K562 (cell line): ENCODE measurements around the gene LIN7A. TPM values are rescaled to one million over a fixed set of nuclear protein-coding genes. Genes with fewer than 3 reads are reported as not detected.

ENCODE experiments used
- ATAC-seq: fragments of 200-7000 bp; cut with Tn5 transposase; 3 replicates; pipeline ENCODE4 v1.9.1; 2020; ENCODE audit warnings: moderate library complexity
- BruUV-seq: library from RNA; stranded (reverse); fragments of 400-500 nt; replicated peaks from 2 replicates; lab custom pipeline; 2021; lab: Mats Ljungman, UMichigan
- CTCF ChIA-PET: fragments of 300-600 bp; formaldehyde crosslinking; extraction: SDS; loops from one replicate; lab custom pipeline; 2021; ENCODE audit warnings: low intra/inter-chr PET ratio; lab: Yijun Ruan, JAX
- POLR2A ChIA-PET: fragments of 300-600, 350-650 bp; sonication (Branson Sonifier 250); formaldehyde crosslinking; extraction: SDS; loops from one replicate; lab custom pipeline; 2021; ENCODE audit warnings: antibody characterized with exemption, inconsistent platforms; lab: Yijun Ruan, JAX
- DNase-seq, 4 experiments: peaks; one replicate each; pipeline versions ENCODE4 v3.0.0 to v3.0.0-alpha.2; 2011 to 2018; ENCODE audit warnings: low spot score in 3 of 4, mixed read lengths in 3 of 4; ENCODE audit errors: extremely low read depth in 1 of 4
- FAIRE-seq: peaks from 2 replicates; lab custom pipeline; 2011; peaks lifted over from hg19 to GRCh38; lab: Jason Lieb, UNC
- H2AFZ ChIP-seq: 2 replicates; pipeline ENCODE4 v1.6.0; 2011; ENCODE audit warnings: low read depth, low read length, control low read depth, inconsistent platforms
- H3K27ac ChIP-seq: fragments of 200-600 bp; 3 replicates; pipeline ENCODE4 v1.8.0; 2011; ENCODE audit warnings: low read depth, mild to moderate bottlenecking, control low read depth, inconsistent platforms, low read length, moderate library complexity, mixed read lengths; ENCODE audit errors: extremely low read depth
- H3K27me3 ChIP-seq, 2 experiments: fragments of 300-600 bp in 1 of 2; 2 replicates in 1 of 2; 3 replicates in 1 of 2; pipeline versions ENCODE4 v1.6.0 to v1.8.0; 2011; ENCODE audit warnings: inconsistent platforms in 2 of 2, low read length in 2 of 2, mild to moderate bottlenecking in 1 of 2, mixed read lengths in 1 of 2, moderate library complexity in 1 of 2; ENCODE audit not compliant: control insufficient read depth in 2 of 2, insufficient read depth in 2 of 2
- H3K36me3 ChIP-seq: fragments of 300-600 bp; 3 replicates; pipeline ENCODE4 v1.8.0; 2011; ENCODE audit warnings: mild to moderate bottlenecking, low read length, inconsistent platforms; ENCODE audit not compliant: control insufficient read depth, insufficient read depth
- H3K4me1 ChIP-seq, 2 experiments: fragments of 200-600 bp in 1 of 2; replicated peaks in 1 of 2; 2 replicates in 1 of 2; 3 replicates in 1 of 2; pipeline versions ENCODE4 v1.5.1 to v1.8.0; 2011; ENCODE audit warnings: inconsistent platforms in 2 of 2, low read length in 2 of 2, mild to moderate bottlenecking in 1 of 2, mixed read lengths in 1 of 2, moderate library complexity in 1 of 2; ENCODE audit not compliant: control insufficient read depth in 2 of 2, insufficient read depth in 2 of 2
- H3K4me2 ChIP-seq: 2 replicates; pipeline ENCODE4 v1.6.1; 2011; ENCODE audit warnings: low read length, control low read depth, inconsistent platforms, mixed read lengths; ENCODE audit not compliant: insufficient read depth
- H3K4me3 ChIP-seq: fragments of 200-600 bp; sonication (generic), shearing (Covaris generic); 2 replicates; pipeline ENCODE4 v1.5.1; 2016; ENCODE audit warnings: control low read depth, inconsistent platforms
- H3K79me2 ChIP-seq: fragments of 200-600 bp; 3 replicates; pipeline ENCODE4 v1.8.0; 2011; ENCODE audit warnings: low read length, inconsistent platforms; ENCODE audit not compliant: control insufficient read depth, insufficient read depth
- H3K9ac ChIP-seq, 2 experiments: 2 replicates each; pipeline versions ENCODE4 v1.6.0 to v1.6.1; 2011; ENCODE audit warnings: low read depth in 2 of 2, low read length in 2 of 2, control low read depth in 1 of 2, inconsistent platforms in 1 of 2, mild to moderate bottlenecking in 1 of 2, mixed read lengths in 1 of 2; ENCODE audit not compliant: insufficient read depth in 1 of 2
- H3K9me1 ChIP-seq: one replicate; pipeline ENCODE4 v1.6.0; 2011; ENCODE audit warnings: inconsistent platforms, mild to moderate bottlenecking, low read length, moderate library complexity; ENCODE audit not compliant: control insufficient read depth, insufficient read depth
- H3K9me3 ChIP-seq: replicated peaks from 2 replicates; pipeline ENCODE4 v1.5.1; 2011; ENCODE audit warnings: low read depth, low read length, inconsistent platforms; ENCODE audit not compliant: control insufficient read depth, insufficient read depth
- H4K20me1 ChIP-seq: replicated peaks from 2 replicates; pipeline ENCODE4 v1.6.1; 2011; ENCODE audit warnings: low read length, inconsistent platforms, mixed read lengths; ENCODE audit not compliant: control insufficient read depth, insufficient read depth
- CBX8 ChIP-seq: fragments of 200-600 bp; sonication (generic); IDR thresholded peaks from 2 replicates; pipeline ENCODE4 v1.6.1; 2012; ENCODE audit warnings: borderline replicate concordance, mixed run types, low read depth, mild to moderate bottlenecking, moderate library complexity, mixed read lengths, low read length, control low read depth, inconsistent platforms; ENCODE audit not compliant: poor library complexity, severe bottlenecking; ENCODE audit errors: extremely low read depth
- KDM5B ChIP-seq: fragments of 200-600 bp; sonication (generic); IDR thresholded peaks from 2 replicates; pipeline ENCODE4 v1.6.1; 2012; ENCODE audit warnings: low read depth, mild to moderate bottlenecking, moderate library complexity, low read length, control low read depth, inconsistent platforms; ENCODE audit not compliant: insufficient replicate concordance
- NFYB ChIP-seq: IDR thresholded peaks from 2 replicates; pipeline ENCODE4 v1.6.1; 2011; ENCODE audit warnings: mild to moderate bottlenecking, moderate library complexity; ENCODE audit not compliant: insufficient read length; ENCODE audit errors: extremely low read depth
- PCBP1 ChIP-seq: fragments of 200-400 bp; formaldehyde crosslinking; IDR thresholded peaks from 2 replicates; pipeline ENCODE4 v1.6.1; 2018; ENCODE audit warnings: mild to moderate bottlenecking, low read depth, low read length; ENCODE audit not compliant: poor library complexity, severe bottlenecking
- SNIP1 ChIP-seq: fragments of 450-650 bp; IDR thresholded peaks from 2 replicates; pipeline ENCODE4 v1.7.1; 2017; ENCODE audit warnings: low read depth, mild to moderate bottlenecking
- SREBF2 ChIP-seq: sonication (generic); formaldehyde crosslinking; IDR thresholded peaks from 2 replicates; pipeline ENCODE4 v1.4.0; 2020; ENCODE audit warnings: mild to moderate bottlenecking, missing genetic modification reagents
- ZBTB1 ChIP-seq: sonication (generic); formaldehyde crosslinking; IDR thresholded peaks from 2 replicates; pipeline ENCODE4 v1.8.1; 2023; ENCODE audit warnings: missing genetic modification reagents, low read depth, mild to moderate bottlenecking, borderline replicate concordance
- ZNF212 ChIP-seq: fragments of 450-650 bp; formaldehyde crosslinking; IDR thresholded peaks from 2 replicates; pipeline ENCODE4 v1.4.0; 2020; ENCODE audit warnings: mild to moderate bottlenecking
- ZNF76 ChIP-seq: fragments of 250-450 bp; sonication (Bioruptor Pico); IDR thresholded peaks from 2 replicates; pipeline ENCODE4 v1.4.0; 2020; ENCODE audit warnings: mild to moderate bottlenecking, moderate library complexity, borderline replicate concordance
- ZNF766 ChIP-seq: fragments of 200-800 bp; sonication (Bioruptor generic); conservative IDR thresholded peaks from 2 replicates; pipeline ENCODE4 v1.6.1; 2016; ENCODE audit warnings: missing genetic modification characterization, missing compliant biosample characterization
- ZNF780A ChIP-seq: fragments of 250-450 bp; sonication (Bioruptor Pico); IDR thresholded peaks from 2 replicates; pipeline ENCODE4 v1.5.0; 2021; ENCODE audit warnings: mild to moderate bottlenecking
- WGBS: fragments of 100-300 bp; shearing (Covaris generic); methylation state at CpG from one replicate; pipeline ENCODE4 v1.1.6; 2016; ENCODE audit warnings: low coverage, mixed read lengths; ENCODE audit not compliant: insufficient coverage; ENCODE audit errors: missing lambda C conversion rate; 5-methylcytosine and 5-hydroxymethylcytosine counted together
- in situ Hi-C: fragments of 300-500 bp; cut with MboI; formaldehyde crosslinking; loops from 4 replicates; pipeline ENCODE4 v1.15.0; 2018; ENCODE audit warnings: inconsistent platforms, mixed read lengths
- intact Hi-C: fragments of 100-400 bp; cut with micrococcal nuclease; formaldehyde crosslinking; loops from 2 replicates; pipeline ENCODE4 v1.14.2; 2022
- polyA plus RNA-seq, 8 experiments: library from polyadenylated mRNA; depleted of rRNA in 4 of 8; stranded (reverse) in 5 of 8; unstranded in 3 of 8; fragments of >200 nt; fragmentation: Nextera tagmentation in 2 of 8; fragmentation: Illumina TruSeq in 1 of 8; extraction: Ambion mirVana in 2 of 8; extraction: Trizol in 1 of 8; gene quantifications; 2 replicates each; pipeline versions ENCODE4 v1.2.1 to v1.2.3, GENCODE V29; 2011 to 2014; ENCODE audit warnings: inconsistent platforms in 1 of 8, missing spikeins in 1 of 8
- total RNA-seq, 7 experiments: library from RNA; depleted of rRNA in 6 of 7; stranded (reverse); fragments of >200 nt in 6 of 7; fragmentation: Illumina TruSeq in 2 of 7; extraction: Trizol in 2 of 7; gene quantifications; 2 replicates each; pipeline versions ENCODE4 v1.2.1 to v1.2.3, GENCODE V29; 2011 to 2021; ENCODE audit warnings: low replicate concordance in 1 of 7
- TF ChIP-seq, protein P1 (sequence below): fragments of 250-450 bp; sonication (Bioruptor Pico); IDR thresholded peaks from 2 replicates; pipeline ENCODE4 v1.4.0; 2020

The LIN7A gene
- total and polyA plus RNA-seq, 9 of the 15 experiments (the other 6 are each of a cell fraction or from before 2014, with no cell fraction given) = not detected

DNA sequence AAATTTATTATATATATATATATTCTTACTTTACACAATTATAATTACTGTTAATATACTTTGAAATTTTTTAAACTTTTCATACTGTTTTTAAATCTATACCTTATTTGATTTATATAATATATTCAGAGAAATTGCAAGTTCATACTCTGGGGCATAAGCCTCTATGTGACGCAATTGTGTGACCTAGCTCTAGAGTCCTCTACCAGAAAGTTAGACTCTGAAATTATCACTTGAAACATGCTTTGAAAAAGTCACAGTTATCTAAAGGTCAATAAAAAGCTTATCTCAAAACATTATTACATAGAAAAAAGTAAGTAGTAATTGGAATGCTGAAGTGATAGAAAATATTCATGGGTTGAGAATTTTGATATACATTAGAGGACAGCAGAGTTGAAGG lies 93.8 kb downstream of the LIN7A start:
- Histone ChIP-seq H3K36me3 (no peaks in the 10 kb centered on the region), H3K27ac (no peak overlapping the region), H3K79me2 (no peaks in the 10 kb centered on the region), H3K9me3 (0 out of 2 replicates have a peak, but pooled peaks cover 2% of the 10 kb centered on the region), H3K9me1 (no peaks in the 10 kb centered on the region), H3K27me3 (no peaks in the 10 kb centered on the region), H3K4me1 (no peaks in the 10 kb centered on the region), H3K4me2 (no peak overlapping the region), H4K20me1 (no peaks in the 10 kb centered on the region), H2AFZ (no peak overlapping the region), H3K4me3 (no peak overlapping the region), H3K9ac (no peak overlapping the region)
- ChIA-PET CTCF (no interaction called here), POLR2A (no interaction called here)
- BruUV-seq = no TSS peak
- TF ChIP-seq CBX8 (no peak), ZNF76 (CRISPR knock-in tag) (no peak), ZNF766 (CRISPR knock-in tag) (no peak), PCBP1 (no peak), ZNF780A (no peak), SREBF2 (CRISPR knock-in tag) (no peak), ZBTB1 (no peak), KDM5B (no peak), SNIP1 (no peak), ZNF212 (CRISPR knock-in tag) (no peak), NFYB (no peak)
- TF ChIP-seq, protein P1, sequence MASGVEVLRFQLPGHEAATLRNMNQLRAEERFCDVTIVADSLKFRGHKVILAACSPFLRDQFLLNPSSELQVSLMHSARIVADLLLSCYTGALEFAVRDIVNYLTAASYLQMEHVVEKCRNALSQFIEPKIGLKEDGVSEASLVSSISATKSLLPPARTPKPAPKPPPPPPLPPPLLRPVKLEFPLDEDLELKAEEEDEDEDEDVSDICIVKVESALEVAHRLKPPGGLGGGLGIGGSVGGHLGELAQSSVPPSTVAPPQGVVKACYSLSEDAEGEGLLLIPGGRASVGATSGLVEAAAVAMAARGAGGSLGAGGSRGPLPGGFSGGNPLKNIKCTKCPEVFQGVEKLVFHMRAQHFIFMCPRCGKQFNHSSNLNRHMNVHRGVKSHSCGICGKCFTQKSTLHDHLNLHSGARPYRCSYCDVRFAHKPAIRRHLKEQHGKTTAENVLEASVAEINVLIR (CRISPR knock-in tag) = no peak
- ATAC-seq = no peak
- intact Hi-C loops (no loop called here), in situ Hi-C loops (no loop called here)
- 0% methylated on average over 1 of the region's 1 CpG for WGBS
- no peak for FAIRE-seq
- no peak for DNase-seq
